Measurements from ENCODE around the gene DNTT. TPM values are rescaled to one million over a fixed set of nuclear protein-coding genes. Genes with fewer than 3 reads are reported as not detected.

The DNTT gene
- total RNA-seq, 1 donor from 2014 or later: not detected

DNA sequence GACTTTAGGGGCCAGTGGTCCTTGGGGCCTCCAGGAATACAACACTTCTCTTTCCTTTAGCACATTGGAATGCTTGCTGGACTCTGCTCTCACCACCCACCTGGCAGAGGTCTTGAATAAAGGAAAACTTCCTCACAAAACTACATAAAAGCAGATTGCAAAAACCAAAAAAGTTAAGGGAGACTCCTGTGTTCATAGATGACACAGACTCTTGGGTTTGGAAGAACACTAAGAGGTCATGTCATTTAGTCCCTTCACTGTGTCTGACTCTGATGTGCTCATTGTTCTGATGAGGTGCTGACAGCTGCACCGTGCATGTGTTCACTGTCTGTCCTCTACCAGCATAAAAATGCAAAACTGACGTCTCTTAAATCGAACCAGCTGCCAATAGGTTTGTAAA, 44.2 kb upstream of the DNTT start:
- H3K4me3 Mint-ChIP-seq (ENCODE audit: low read depth): no peak overlapping the region
- peak overlapping the region; percentile 39 for H3K27ac Mint-ChIP-seq
- H3K27me3 Mint-ChIP-seq: no peaks in the 10 kb centered on the region
- H3K4me1 Mint-ChIP-seq (ENCODE audit: low read depth): peaks cover 24% of the 10 kb centered on the region
- no peaks in the 10 kb centered on the region for H3K9me3 Mint-ChIP-seq (ENCODE audit: low read depth)
- H3K36me3 Mint-ChIP-seq (ENCODE audit: insufficient read depth): no peaks in the 10 kb centered on the region
- no peak for DNase-seq (ENCODE audit: low spot score, unreplicated experiment)
- TF ChIP-seq, protein P1, sequence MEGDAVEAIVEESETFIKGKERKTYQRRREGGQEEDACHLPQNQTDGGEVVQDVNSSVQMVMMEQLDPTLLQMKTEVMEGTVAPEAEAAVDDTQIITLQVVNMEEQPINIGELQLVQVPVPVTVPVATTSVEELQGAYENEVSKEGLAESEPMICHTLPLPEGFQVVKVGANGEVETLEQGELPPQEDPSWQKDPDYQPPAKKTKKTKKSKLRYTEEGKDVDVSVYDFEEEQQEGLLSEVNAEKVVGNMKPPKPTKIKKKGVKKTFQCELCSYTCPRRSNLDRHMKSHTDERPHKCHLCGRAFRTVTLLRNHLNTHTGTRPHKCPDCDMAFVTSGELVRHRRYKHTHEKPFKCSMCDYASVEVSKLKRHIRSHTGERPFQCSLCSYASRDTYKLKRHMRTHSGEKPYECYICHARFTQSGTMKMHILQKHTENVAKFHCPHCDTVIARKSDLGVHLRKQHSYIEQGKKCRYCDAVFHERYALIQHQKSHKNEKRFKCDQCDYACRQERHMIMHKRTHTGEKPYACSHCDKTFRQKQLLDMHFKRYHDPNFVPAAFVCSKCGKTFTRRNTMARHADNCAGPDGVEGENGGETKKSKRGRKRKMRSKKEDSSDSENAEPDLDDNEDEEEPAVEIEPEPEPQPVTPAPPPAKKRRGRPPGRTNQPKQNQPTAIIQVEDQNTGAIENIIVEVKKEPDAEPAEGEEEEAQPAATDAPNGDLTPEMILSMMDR (IDR thresholded peaks at IDR 0.05; ENCODE audit: unreplicated experiment): no peak

DNA sequence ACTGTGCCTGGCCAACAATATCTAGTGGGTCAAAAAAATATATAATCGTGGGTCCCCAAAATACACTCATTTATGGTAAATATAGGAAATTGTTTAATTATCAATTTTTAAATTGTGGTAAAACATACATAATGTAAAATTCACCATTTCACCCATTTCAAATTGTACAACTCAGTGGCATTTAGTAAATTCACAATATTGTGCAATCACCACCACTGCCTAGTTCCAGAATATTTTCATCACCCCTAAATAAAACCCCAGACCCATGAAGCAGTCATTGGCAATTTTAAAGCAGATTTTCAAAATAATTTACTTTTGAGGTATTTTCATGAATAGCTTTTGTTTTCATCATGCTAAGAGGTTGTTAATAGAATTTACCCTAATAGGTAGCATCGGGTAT, 43.1 kb upstream of the DNTT start:
- H3K4me3 Mint-ChIP-seq (ENCODE audit: low read depth): no peak overlapping the region
- H3K27ac Mint-ChIP-seq: no peak overlapping the region
- peaks cover 20% of the 10 kb centered on the region for H3K4me1 Mint-ChIP-seq (ENCODE audit: low read depth)
- no peaks in the 10 kb centered on the region for H3K9me3 Mint-ChIP-seq (ENCODE audit: low read depth)
- no peak for DNase-seq (ENCODE audit: low spot score, unreplicated experiment)
- no peaks in the 10 kb centered on the region for H3K36me3 Mint-ChIP-seq (ENCODE audit: insufficient read depth)
- no peaks in the 10 kb centered on the region for H3K27me3 Mint-ChIP-seq
- TF ChIP-seq, protein P1 (IDR thresholded peaks at IDR 0.05; ENCODE audit: unreplicated experiment): no peak

DNA sequence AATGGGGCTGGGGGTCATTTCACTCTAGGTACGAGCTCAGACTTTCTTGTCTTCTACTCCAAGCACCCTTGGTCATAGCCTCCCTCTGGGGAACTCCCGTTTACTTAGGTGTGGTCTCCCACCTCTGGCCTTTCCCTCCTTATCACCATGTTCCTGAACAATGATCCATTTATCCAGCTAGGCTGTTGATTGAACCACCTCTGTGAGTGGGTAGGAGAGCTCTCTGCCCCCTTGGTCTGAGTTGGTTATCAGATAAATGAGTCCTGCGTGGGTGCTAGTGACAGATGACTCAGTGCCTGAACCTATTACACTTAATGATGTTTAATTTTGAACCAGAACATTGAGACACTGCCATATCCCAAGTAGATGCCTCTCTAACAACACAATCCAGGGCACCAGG, 42.3 kb upstream of the DNTT start:
- TF ChIP-seq, protein P1 (IDR thresholded peaks at IDR 0.05; ENCODE audit: unreplicated experiment): no peak

DNA sequence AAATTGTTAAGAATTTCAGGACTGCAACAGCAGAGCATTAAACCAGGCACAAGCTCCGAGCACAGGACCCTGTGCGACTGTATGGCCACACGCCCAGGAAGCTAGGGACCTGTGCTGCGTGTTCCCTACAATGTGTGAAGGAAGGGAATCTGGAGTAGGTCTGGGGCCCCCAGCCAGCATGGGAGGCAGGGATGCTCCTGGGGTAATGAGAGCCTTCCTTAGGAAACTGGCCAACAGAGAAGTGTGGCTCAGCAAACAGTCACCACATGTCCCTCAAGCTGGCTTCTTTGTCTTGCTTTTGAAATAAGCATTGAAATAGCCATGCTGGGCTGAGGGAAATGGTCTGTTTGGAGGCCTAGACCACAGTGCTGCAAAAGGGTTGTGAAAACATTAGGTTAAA, 41.1 kb upstream of the DNTT start:
- Mint-ChIP-seq H3K9me3 (ENCODE audit: low read depth) (no peaks in the 10 kb centered on the region), H3K4me1 (ENCODE audit: low read depth) (peaks cover 23% of the 10 kb centered on the region), H3K27me3 (no peaks in the 10 kb centered on the region), H3K4me3 (ENCODE audit: low read depth) (no peak overlapping the region), H3K36me3 (ENCODE audit: insufficient read depth) (no peaks in the 10 kb centered on the region), H3K27ac (no peak overlapping the region)
- DNase-seq (ENCODE audit: low spot score, unreplicated experiment): no peak
- TF ChIP-seq, protein P1 (IDR thresholded peaks at IDR 0.05; ENCODE audit: unreplicated experiment): no peak

More for the DNA sequence above, 42.3 kb upstream of the DNTT start:
- peaks cover 20% of the 10 kb centered on the region for H3K4me1 Mint-ChIP-seq (ENCODE audit: low read depth)
- no peaks in the 10 kb centered on the region for H3K9me3 Mint-ChIP-seq (ENCODE audit: low read depth)
- no peaks in the 10 kb centered on the region for H3K27me3 Mint-ChIP-seq
- peak overlapping the region; percentile 47 for H3K27ac Mint-ChIP-seq
- H3K36me3 Mint-ChIP-seq (ENCODE audit: insufficient read depth): no peaks in the 10 kb centered on the region
- no peak for DNase-seq (ENCODE audit: low spot score, unreplicated experiment)
- H3K4me3 Mint-ChIP-seq (ENCODE audit: low read depth): no peak overlapping the region

DNA sequence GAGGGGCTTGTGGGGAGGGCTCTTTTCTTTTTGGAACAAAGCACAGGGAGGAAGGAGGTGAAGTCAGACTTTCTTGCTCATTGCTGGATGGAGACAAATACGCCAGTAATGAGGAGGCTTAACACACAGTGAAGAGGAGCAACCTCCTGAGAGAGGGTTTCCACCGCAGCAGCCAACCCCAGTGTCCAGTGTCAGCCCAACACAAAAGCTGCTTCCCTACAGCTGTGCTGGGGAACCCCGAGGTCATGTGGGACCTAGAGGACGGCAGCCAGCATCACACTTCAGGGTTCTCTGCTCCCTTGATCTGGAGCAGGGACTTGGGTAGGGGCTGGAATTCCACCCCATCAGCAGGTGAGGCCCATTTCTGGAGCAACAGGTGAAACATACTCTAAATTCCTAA, 40.6 kb upstream of the DNTT start:
- peaks cover 23% of the 10 kb centered on the region for H3K4me1 Mint-ChIP-seq (ENCODE audit: low read depth)
- DNase-seq (ENCODE audit: low spot score, unreplicated experiment): no peak
- TF ChIP-seq, protein P1 (IDR thresholded peaks at IDR 0.05; ENCODE audit: unreplicated experiment): no peak
- H3K9me3 Mint-ChIP-seq (ENCODE audit: low read depth): no peaks in the 10 kb centered on the region
- no peak overlapping the region for H3K27ac Mint-ChIP-seq
- H3K36me3 Mint-ChIP-seq (ENCODE audit: insufficient read depth): no peaks in the 10 kb centered on the region
- no peaks in the 10 kb centered on the region for H3K27me3 Mint-ChIP-seq
- no peak overlapping the region for H3K4me3 Mint-ChIP-seq (ENCODE audit: low read depth)
